Calu3 (cell line): ENCODE results near the gene UQCC2. TPM values are rescaled to one million over a fixed set of nuclear protein-coding genes. Genes with fewer than 3 reads are reported as not detected.

Source experiments
- BruUV-seq: library from RNA; stranded (reverse); fragments of 400-500 nt; replicated peaks from 2 replicates; lab custom pipeline; 2021; lab: Mats Ljungman, UMichigan
- CTCF ChIA-PET: fragments of 300-600 bp; sonication (Branson Sonifier 250); formaldehyde crosslinking; loops from one replicate; lab custom pipeline; 2022; ENCODE audit warnings: antibody characterized with exemption; lab: Charles Lee
- DNase-seq: peaks from one replicate; pipeline ENCODE4 v3.0.0; 2022
- H3K27ac Mint-ChIP-seq: one replicate; pipeline ENCODE4 v1.8.0; 2022; ENCODE audit warnings: mixed read lengths; ENCODE audit not compliant: unreplicated experiment
- H3K27me3 Mint-ChIP-seq: one replicate; pipeline ENCODE4 v1.8.0; 2022; ENCODE audit warnings: mixed read lengths; ENCODE audit not compliant: unreplicated experiment
- H3K36me3 Mint-ChIP-seq: one replicate; pipeline ENCODE4 v1.8.0; 2022; ENCODE audit warnings: mild to moderate bottlenecking, moderate library complexity, mixed read lengths; ENCODE audit not compliant: insufficient read depth, unreplicated experiment
- H3K4me1 Mint-ChIP-seq: one replicate; pipeline ENCODE4 v1.8.0; 2022; ENCODE audit warnings: mild to moderate bottlenecking, low read depth, mixed read lengths; ENCODE audit not compliant: unreplicated experiment
- H3K4me3 Mint-ChIP-seq: one replicate; pipeline ENCODE4 v1.8.0; 2022; ENCODE audit warnings: mild to moderate bottlenecking, low read depth, moderate library complexity, mixed read lengths; ENCODE audit not compliant: unreplicated experiment
- H3K9me3 Mint-ChIP-seq: one replicate; pipeline ENCODE4 v1.8.0; 2022; ENCODE audit warnings: low read depth, mixed read lengths; ENCODE audit not compliant: unreplicated experiment
- intact Hi-C: fragments of 100-400 bp; cut with micrococcal nuclease; formaldehyde crosslinking; loops from one replicate; pipeline ENCODE4 v1.10.0; 2022; ENCODE audit not compliant: unreplicated experiment
- total RNA-seq: library from RNA; stranded (reverse); gene quantifications from 2 replicates; pipeline ENCODE4 v1.2.3, GENCODE V29; 2022
- TF ChIP-seq, protein P1 (sequence below): fragments of 200-600 bp; IDR thresholded peaks from one replicate; pipeline ENCODE4 v1.8.0; 2022; ENCODE audit warnings: antibody characterized with exemption; ENCODE audit not compliant: unreplicated experiment

Gene UQCC2
- total RNA-seq, 1 experiment from 2014 or later, result 142 TPM

DNA sequence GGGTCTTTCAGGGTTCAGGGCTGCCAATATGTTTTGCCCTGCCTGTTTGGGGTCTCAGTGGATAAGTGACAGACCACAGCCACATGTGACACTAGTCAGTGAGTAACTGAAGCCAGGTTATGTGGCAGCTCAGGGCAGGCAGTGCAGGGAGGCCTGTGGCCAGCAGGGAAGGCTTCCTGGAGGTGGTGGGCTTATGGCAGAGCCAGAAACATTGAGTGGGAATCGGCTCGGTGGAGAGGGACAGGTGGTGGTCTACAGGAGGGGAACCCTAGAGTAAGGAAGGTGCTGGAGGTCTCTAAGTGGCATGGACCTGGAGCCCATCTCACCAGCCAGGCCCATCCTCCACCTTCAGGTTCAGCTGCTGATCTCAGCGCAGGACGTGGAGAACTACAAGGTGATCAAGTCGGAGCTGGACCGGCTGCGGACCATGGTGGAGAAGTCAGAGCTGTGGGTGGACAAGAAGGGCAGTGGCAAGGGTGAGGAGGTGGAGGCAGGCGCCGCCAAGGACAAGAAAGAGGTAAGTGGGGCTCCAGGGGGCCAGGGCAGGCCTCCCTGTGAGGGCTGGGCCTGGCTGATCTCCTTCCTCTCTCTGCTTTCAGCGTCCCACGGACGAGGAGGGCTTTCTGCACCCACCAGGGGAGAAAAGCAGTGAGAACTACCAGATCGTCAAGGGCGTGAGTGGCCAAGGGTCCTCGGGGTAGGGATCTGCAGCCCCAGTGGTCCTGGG is 34.9 kb downstream of the UQCC2 start:
- no peaks in the 10 kb centered on the region for H3K9me3 Mint-ChIP-seq
- no peaks in the 10 kb centered on the region for H3K27me3 Mint-ChIP-seq
- no peak overlapping the region for H3K27ac Mint-ChIP-seq
- intact Hi-C loops, result no loop called here
- no TSS peak for BruUV-seq
- peaks cover 31% of the 10 kb centered on the region for H3K4me1 Mint-ChIP-seq
- DNase-seq, result no peak
- TF ChIP-seq, protein P1, sequence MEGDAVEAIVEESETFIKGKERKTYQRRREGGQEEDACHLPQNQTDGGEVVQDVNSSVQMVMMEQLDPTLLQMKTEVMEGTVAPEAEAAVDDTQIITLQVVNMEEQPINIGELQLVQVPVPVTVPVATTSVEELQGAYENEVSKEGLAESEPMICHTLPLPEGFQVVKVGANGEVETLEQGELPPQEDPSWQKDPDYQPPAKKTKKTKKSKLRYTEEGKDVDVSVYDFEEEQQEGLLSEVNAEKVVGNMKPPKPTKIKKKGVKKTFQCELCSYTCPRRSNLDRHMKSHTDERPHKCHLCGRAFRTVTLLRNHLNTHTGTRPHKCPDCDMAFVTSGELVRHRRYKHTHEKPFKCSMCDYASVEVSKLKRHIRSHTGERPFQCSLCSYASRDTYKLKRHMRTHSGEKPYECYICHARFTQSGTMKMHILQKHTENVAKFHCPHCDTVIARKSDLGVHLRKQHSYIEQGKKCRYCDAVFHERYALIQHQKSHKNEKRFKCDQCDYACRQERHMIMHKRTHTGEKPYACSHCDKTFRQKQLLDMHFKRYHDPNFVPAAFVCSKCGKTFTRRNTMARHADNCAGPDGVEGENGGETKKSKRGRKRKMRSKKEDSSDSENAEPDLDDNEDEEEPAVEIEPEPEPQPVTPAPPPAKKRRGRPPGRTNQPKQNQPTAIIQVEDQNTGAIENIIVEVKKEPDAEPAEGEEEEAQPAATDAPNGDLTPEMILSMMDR, result no peak
- CTCF ChIA-PET, result interaction anchor here (0.6 kb wide), 2 partner anchors 208 to 1246 kb away, joined by 3 to 4 read pairs; no protein-coding TSS in a partner anchor
- no peak overlapping the region for H3K4me3 Mint-ChIP-seq
- H3K36me3 Mint-ChIP-seq, result peaks cover 77% of the 10 kb centered on the region

DNA sequence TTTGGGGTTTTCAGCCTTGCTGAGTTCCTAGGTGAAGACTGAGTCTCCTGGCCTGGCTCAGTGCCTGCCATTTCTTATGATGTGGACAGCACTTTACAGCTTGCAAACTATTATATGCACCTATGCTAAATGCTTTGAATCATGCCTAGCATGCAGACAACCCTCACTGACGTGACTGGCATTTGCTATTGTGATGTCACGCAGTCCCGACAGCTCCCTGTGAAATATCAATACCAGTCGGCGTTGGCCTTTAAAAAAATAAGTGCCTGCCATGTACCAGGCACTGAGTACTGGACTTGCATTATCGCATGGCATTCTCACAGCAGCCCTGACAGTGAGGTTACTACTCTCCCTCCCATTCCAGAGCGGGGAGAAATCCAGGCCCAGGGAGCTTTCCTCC is 35.5 kb downstream of the UQCC2 start:
- Mint-ChIP-seq H3K4me3 (no peak overlapping the region), H3K9me3 (no peaks in the 10 kb centered on the region), H3K27me3 (no peaks in the 10 kb centered on the region), H3K36me3 (peaks cover 77% of the 10 kb centered on the region), H3K4me1 (peaks cover 35% of the 10 kb centered on the region), H3K27ac (no peak overlapping the region)
- TF ChIP-seq, protein P1, result no peak
- intact Hi-C loops, result no loop called here
- CTCF ChIA-PET, result interaction anchor here (0.6 kb wide), 2 partner anchors 207 to 1246 kb away, joined by 3 to 4 read pairs; no protein-coding TSS in a partner anchor
- DNase-seq, result no peak
- BruUV-seq, result no TSS peak

DNA sequence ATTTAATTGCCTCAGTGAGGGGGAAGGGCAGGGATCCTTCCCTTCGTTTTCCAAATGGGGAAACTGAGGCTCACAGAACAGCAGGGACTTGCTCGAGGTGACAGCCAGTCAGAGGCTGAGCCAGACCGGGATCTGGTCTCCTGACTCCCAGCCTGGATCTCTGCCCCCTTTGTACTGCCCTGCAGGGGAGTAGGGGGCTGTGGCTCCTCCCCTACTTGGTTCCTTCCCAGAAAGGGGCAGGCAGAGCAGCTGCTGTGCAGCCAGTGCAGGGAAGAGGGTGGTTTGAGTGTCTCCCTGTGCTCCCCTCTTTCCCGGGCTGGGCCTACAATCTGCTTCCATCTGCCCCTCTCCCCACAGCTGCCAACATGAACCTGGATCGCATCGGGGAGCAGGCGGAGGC is 37.6 kb downstream of the UQCC2 start:
- no peak overlapping the region for H3K4me3 Mint-ChIP-seq
- H3K4me1 Mint-ChIP-seq, result peaks cover 46% of the 10 kb centered on the region
- BruUV-seq, result no TSS peak
- TF ChIP-seq, protein P1, result no peak
- H3K27ac Mint-ChIP-seq, result peak overlapping the region; percentile 67
- H3K27me3 Mint-ChIP-seq, result no peaks in the 10 kb centered on the region
- CTCF ChIA-PET, result interaction anchor here (2.0 kb wide), 1 partner anchor 84 kb away, joined by 34 read pairs; no protein-coding TSS in a partner anchor
- DNase-seq, result no peak
- H3K9me3 Mint-ChIP-seq, result no peaks in the 10 kb centered on the region
- intact Hi-C loops, result loop anchor here (1.0 kb wide), 1 partner anchor 84 kb away; no protein-coding TSS in a partner anchor
- H3K36me3 Mint-ChIP-seq, result peaks cover 75% of the 10 kb centered on the region

DNA sequence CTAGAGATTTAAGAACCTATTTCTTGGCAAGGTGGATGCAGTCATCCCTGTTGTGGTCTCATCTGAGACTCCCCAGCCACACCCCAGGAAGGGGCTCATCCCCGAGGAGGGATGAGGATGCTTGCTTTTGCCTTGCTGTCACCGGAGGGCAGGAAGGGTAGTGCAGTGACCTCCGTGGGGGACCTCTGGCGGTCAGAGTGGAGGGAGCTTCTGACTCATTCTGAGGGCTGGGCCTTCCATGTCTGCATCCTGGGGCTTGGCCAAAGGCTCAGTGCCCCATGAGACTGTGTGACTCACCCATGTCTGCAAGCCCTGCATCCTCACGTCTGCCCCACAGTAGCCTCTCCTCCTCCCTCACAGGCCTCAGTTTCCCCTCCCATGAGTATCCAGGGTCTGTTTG is 38.7 kb downstream of the UQCC2 start:
- intact Hi-C loops, result loop anchor here (1.0 kb wide), 2 partner anchors 83 to 88 kb away; no protein-coding TSS in a partner anchor
- H3K4me1 Mint-ChIP-seq, result peaks cover 57% of the 10 kb centered on the region
- peaks cover 79% of the 10 kb centered on the region for H3K36me3 Mint-ChIP-seq
- CTCF ChIA-PET, result interaction anchor here (0.9 to 2.3 kb wide), 5 partner anchors 52 to 93 kb away, joined by 4 to 34 read pairs (median 7); partner anchors contain the start of genes BAK1 and ITPR3
- H3K27ac Mint-ChIP-seq, result peak overlapping the region; percentile 55
- no peaks in the 10 kb centered on the region for H3K9me3 Mint-ChIP-seq
- no peaks in the 10 kb centered on the region for H3K27me3 Mint-ChIP-seq
- DNase-seq, result peak; percentile 94
- TF ChIP-seq, protein P1, result peak; percentile 85
- no peak overlapping the region for H3K4me3 Mint-ChIP-seq
- no TSS peak for BruUV-seq
